Thyroid gland (tissue), 4 donors: Measurements from ENCODE around the gene ZNF668.
A peak's percentile ranks its signal among the peaks of the same experiment; 100 is the strongest.

Experiments used
- POLR2A ChIP-seq, 2 donors: fragments of 450-650 bp; IDR thresholded peaks; one replicate each; pipeline ENCODE4 v1.6.1; 2017; ENCODE audit warnings: antibody characterized with exemption in 2 of 2, mild to moderate bottlenecking in 2 of 2, moderate library complexity in 1 of 2
- TF ChIP-seq, protein P1 (sequence below), 6 experiments: fragments of 200-600 bp in 3 of 6; fragments of 450-650 bp in 3 of 6; sonication (generic) in 3 of 6; IDR thresholded peaks; one replicate each; pipeline ENCODE4 v1.5.1; 2016 to 2019; ENCODE audit warnings: antibody characterized with exemption in 6 of 6, mild to moderate bottlenecking in 2 of 6, inconsistent platforms in 1 of 6, moderate library complexity in 1 of 6

- TF ChIP-seq, protein P1, sequence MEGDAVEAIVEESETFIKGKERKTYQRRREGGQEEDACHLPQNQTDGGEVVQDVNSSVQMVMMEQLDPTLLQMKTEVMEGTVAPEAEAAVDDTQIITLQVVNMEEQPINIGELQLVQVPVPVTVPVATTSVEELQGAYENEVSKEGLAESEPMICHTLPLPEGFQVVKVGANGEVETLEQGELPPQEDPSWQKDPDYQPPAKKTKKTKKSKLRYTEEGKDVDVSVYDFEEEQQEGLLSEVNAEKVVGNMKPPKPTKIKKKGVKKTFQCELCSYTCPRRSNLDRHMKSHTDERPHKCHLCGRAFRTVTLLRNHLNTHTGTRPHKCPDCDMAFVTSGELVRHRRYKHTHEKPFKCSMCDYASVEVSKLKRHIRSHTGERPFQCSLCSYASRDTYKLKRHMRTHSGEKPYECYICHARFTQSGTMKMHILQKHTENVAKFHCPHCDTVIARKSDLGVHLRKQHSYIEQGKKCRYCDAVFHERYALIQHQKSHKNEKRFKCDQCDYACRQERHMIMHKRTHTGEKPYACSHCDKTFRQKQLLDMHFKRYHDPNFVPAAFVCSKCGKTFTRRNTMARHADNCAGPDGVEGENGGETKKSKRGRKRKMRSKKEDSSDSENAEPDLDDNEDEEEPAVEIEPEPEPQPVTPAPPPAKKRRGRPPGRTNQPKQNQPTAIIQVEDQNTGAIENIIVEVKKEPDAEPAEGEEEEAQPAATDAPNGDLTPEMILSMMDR (IDR thresholded peaks at IDR 0.05) = no peak
- TF ChIP-seq POLR2A (IDR thresholded peaks at IDR 0.05) = peak in 1 of 2 donors; percentile 49
These were observed 34.2 kb upstream of the ZNF668 start, which contains the start of gene BCKDK for GRCh38 chr16:31108035-31108793.
